Measurements from ENCODE around the gene CENPW.

DNA sequence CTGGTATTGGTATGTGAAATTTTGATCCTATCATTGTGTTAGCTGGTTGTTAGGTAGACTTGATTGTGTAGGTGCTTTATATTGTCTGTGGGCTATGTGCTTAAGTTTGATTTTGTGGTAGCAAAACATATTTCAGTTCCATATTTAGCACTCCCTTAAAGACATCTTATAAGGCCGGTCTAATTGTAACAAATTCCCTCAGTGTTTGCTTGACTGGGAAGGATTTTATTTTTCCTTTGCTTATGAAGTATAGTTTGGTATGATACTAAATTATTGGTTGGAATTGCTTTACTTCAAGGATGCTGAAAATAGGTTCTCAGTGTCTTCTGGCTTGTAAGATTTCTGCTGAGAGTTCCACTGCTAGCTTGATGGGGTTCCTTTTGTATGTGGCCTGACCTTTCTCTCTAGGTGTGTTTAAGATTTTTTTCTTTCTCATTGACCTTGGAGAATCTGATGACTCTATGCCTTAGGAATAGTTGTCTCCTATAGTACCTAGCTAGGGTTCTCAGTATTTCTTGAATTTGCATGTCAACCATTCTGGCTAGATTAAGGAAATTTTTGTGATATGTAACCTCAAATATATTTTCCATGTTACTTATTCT, 20.1 kb downstream of the CENPW start:
- TF ChIP-seq, protein P1, sequence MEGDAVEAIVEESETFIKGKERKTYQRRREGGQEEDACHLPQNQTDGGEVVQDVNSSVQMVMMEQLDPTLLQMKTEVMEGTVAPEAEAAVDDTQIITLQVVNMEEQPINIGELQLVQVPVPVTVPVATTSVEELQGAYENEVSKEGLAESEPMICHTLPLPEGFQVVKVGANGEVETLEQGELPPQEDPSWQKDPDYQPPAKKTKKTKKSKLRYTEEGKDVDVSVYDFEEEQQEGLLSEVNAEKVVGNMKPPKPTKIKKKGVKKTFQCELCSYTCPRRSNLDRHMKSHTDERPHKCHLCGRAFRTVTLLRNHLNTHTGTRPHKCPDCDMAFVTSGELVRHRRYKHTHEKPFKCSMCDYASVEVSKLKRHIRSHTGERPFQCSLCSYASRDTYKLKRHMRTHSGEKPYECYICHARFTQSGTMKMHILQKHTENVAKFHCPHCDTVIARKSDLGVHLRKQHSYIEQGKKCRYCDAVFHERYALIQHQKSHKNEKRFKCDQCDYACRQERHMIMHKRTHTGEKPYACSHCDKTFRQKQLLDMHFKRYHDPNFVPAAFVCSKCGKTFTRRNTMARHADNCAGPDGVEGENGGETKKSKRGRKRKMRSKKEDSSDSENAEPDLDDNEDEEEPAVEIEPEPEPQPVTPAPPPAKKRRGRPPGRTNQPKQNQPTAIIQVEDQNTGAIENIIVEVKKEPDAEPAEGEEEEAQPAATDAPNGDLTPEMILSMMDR (IDR thresholded peaks at IDR 0.05), result no peak
- no peak for TF ChIP-seq POLR2A (IDR thresholded peaks at IDR 0.05)

Data from lower leg skin (tissue), 3 donors.